GM19463 (cell line): ENCODE measurements around the gene NEMP1.
"Not testable (repeated sequence)": the region's sequence is repeated elsewhere in the genome, so short reads cannot be mapped to it uniquely, and the experiment has no call there.

Experiments used
- ATAC-seq: cut with Tn5 transposase; IDR thresholded peaks from one replicate; pipeline ENCODE4 v1.9.1; 2021; ENCODE audit warnings: mild to moderate bottlenecking, moderate library complexity; ENCODE audit not compliant: unreplicated experiment

Gene NEMP1

DNA sequence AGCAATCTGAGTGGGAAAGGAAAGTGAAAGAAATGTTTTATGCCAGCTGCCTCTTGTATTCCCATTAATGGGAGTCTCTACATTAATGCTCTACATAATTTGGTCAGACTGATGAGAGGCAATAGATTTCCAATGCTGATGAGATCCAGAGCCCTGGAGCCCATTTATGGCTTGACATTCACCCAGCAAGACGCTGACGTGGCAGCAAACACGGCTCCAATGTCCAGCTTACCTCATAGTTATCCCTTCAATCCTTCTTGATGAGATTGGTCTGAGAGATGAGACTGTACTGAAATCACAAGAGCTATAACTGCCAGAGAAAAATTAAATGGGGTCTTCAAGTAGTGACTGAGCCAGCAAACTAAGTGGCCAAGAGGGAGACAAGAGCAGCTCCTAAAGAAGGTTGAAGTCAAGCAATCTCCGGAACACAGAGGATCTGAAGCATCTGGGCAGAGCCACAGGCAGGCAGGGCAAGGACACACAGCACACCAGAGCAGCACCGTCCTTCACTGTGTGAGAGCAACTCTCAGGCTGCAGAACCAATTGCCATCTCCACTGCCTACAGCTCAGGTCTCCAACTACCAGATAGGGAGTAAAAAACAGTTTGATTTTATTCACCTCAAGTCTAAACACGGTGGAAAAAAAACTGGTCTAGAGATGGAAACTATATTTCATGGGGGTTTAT lies 21.4 kb downstream of the NEMP1 start:
- no peak for ATAC-seq

DNA sequence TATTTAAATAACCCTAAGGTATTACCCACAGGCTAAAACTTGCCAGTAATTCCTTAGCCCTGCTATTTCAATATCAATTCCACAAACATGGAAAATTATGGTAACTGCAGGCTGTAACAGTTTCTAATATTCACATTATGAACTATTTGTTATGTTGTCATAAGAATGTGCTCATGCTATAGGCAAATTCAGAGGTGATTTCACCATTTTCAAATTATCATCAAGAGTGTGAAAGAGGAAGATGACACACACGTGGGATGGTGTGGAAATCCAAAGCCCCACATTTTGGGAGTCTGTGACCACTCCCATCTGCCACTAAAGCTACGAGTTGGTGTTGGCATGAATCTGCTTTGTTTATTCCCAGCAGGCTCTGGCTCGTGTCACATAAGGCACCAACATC lies 22.8 kb downstream of the NEMP1 start:
- no peak for ATAC-seq

DNA sequence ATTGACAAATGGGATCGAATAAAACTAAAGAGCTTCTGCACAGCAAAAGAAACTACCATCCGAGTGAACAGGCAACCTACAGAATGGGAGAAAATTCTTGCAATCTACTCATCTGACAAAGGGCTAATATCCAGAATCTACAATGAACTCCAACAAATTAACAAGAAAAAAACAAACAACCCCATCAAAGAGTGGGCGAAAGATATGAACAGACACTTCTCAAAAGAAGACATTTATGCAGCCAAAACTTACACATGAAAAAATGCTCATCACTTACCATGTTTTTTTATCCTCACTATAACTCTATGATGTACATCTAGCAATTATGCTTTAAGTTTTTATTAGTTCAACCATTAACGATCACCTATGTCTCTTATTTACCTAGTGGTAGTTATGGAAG lies 24.7 kb downstream of the NEMP1 start:
- not testable (repeated sequence) for ATAC-seq

DNA sequence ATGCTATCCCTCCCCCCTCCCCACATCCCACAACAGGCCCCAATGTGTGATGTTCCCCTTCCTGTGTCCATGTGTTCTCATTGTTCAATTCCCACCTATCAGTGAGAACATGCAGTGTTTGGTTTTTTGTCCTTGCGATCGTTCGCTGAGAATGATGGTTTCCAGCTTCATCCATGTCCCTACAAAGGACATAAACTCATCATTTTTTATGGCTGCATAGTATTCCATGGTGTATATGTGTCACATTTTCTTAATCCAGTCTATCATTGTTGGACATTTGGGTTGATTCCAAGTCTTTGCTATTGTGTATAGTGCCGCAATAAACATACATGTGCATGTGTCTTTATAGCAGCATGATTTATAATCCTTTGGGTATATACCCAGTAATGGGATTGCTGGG lies 25.4 kb downstream of the NEMP1 start:
- ATAC-seq, result not testable (repeated sequence)

DNA sequence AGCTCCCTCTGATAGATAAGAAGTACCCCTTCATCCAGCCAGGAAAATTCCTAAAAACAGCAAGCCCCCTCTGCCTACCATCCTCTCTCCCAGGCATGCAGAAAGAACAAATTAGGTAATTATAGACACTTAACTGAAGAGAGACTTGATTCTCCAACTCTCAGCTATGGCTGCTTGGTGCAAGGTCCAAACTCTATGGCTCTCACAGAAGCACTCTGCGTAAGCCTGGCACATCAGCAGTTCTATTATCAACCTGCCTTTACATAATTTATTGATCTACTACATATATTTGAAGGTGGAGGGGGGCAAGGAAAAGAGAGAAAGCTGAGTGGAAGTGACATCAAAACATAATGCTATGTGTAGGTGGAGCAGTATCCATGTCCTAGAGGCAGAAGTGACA lies 27.6 kb downstream of the NEMP1 start:
- ATAC-seq, result no peak

DNA sequence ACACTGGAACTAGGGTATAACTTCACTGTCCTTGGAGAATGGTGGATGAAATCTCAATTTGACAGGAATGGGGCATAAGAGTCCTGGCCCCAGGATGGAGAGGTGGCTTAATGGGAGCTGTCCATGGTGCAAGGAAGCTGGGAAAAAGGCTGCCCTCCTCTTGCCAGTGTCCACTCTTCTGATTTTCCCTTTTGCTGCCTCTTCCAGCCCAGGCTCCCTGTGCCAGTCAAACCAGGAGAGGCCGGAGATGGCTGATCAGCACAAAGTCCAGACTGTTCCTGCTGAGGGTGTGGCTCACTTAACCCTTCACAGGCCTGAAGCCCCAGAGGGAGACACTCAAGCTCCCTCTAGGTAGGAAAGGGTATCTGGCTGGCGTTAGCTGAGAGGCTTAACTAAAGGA lies 28.7 kb downstream of the NEMP1 start, which contains the start of gene MYO1A:
Gene MYO1A, minus strand, starts transcription at position 240 of the 400 bp plus-strand sequence. CDS start 1,806 bp downstream, outside the sequence.
- no peak for ATAC-seq

DNA sequence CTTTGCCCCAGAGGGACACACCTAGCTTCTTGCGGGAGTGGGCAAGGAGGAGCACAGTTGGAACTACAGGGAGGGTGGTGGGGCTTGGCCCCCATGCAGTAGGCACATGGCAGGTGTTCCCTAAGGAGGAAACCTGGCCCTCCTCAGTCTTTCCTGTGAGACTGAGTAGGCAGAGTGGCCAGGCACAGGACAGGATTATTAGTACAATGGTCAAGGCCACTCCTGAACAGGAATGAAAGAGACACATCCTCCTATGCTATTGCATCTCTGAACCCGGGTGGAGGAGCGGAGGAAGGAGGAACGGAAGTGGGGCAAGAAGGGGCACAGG lies 29.5 kb downstream of the NEMP1 start:
- ATAC-seq, result no peak

DNA sequence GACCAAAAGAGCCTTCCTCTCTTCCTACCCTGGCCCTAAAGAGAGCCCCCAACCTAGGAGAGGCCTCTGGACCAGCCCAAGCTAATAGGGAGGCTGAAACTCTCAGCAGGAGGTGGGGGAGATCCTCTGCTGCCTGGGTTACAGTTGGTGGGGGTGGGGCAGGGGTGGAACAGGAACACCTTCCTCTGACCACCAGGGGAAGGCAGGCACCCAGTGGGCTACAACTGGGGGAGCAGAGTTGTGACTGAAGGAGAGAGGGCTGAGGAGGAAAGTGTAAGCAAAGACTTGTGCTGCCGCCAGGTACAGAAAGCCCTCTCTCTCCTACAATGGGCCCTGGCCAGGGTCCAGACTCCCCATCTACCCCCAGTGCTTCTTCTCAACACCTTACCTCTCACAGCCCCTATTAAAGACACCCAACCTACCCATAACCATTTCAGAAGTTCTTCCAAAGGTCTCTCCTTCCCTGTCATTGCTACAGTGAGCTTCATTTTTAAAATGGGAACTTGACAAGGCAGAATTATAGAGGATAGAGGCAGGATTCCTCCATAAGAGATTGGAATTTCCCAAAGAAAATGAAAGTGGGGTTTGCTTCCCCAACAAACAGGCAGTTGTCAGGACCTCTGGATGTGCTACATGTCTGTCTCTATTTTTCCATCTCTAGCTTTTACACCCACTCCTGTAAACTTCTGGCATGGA lies 30.0 kb downstream of the NEMP1 start:
- ATAC-seq, result no peak

DNA sequence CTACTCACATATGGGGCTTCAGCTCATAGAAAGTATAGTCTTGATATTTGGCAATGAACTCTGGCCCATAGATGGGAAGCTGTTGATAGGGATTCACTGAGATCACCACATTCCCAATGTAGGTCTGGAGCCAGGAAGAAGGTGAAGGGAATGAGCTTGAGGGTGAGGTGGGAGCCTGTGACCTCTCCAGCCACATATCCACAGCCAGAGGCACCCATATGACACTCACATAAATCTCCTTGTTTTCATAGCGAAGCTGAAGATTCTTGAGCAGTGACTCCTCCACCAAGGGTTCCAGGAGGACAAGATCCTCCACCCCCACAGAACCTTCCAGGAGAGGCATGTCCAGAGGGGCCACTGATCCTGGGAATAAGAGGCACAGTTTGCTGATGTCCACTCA lies 30.6 kb downstream of the NEMP1 start:
- ATAC-seq, result no peak

DNA sequence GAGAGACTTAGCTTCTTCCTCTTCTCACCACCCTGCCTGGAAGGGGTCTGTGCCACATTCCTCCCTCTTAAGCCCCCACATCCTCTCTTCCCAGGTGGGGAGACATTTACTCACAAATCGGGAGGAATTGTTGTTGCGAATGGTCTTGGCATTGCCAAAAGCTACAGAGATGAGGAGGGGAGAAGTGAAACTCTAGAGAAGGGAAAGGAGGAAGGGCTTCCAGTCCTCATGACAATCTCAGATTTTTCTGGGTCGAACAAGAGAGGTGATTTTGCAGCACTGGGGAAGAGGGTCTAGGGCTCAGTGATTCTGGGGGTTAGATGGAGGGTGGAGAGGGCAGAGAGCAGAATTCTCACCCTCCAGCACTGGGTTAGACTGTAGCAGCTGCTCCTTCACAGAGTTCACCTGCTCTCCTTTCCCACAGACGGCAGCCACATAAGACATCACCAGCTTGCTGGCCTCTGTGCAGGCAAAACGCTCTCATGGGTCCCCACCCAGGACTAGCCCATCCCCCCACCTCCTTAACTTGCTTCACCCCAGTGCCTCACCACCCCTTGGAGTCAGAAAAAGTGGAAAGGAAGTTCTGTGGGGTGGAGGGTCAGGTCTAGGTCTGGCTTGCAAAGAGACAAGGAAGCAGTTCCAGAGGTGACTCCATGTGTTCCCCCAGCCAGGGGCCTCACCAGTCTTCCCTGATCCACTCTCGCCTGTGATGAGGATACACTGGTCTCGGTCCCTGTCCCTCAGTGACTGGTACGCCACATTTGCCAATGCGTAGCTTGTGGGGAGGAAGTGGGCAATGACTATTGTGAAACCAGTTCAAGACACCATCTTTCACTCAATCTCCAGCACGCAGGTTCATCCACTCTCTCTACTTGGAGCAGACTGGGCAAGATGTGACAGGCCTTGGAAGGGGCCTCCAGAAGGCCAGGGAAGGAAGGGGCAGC lies 31.4 kb downstream of the NEMP1 start:
- ATAC-seq, result peak; percentile 67

DNA sequence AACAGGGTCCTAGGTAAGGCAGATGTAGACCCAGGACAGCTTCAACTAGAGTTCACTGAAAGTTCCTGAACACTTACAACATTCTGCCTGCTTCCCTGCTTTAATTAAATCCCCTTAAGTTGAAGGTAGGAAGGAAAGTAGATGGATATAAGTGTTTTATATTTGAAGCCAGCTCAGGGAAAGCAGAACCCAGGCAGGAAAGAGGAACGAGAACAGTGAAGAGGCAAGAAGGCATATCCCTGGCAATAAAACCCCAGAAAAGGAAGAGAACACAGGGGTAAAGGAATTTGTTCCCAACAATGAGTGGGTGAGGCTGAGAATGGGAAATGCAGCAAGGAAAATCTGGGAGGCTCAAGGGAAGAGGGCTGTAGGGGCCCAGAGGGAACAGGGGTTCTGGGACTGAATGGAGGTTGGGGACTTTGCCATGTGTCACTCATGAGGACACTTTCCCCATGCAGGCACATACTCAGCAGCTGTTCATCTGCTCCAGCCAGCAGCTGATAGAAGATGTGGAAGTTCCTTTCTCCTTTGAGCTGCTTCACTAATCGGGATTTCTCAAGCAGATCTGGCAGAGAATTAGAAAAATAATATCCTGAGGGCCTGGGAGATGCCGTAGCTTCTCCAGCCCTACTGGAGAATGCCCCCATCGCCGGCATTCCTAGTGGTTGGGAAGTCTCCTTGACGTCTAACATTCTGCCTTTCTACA lies 32.4 kb downstream of the NEMP1 start:
- ATAC-seq, result no peak

DNA sequence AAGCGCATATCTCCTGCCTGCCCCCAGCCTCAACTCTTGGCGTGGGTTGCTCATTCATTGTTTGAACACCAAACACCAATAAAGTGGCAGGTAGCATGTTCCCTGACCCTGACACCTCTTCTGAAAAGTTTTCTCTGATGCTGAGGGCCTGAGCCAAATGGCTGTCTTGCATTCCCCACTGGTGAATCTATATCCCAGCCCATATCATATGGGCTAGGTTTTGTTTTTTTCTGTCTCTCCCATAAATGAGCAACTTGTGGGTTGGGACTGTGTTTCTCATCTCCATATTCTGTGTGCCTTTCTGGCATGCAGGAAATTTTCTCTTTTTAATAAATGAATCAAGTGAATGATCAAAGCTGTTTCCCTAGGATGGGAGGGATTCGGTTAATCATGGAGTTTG lies 33.7 kb downstream of the NEMP1 start:
- no peak for ATAC-seq

DNA sequence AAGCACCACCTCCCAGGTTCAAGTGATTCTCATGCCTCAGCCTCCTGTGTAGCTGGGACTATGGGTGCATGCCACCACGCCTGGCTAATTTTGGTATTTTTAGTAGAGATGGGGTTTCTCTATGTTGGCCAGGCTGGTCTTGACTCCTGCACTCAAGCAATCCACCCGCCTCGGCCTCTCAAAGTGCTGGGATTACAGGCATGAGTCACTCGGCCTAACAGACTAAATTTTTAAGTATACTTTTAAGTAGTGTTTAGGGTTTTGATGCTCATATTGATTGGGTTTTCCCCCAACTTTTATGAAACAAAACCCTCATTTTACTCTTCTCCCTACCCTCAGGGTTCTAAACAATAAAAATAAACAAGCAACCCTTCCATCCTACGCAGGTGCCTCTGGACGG lies 34.1 kb downstream of the NEMP1 start:
- no peak for ATAC-seq

DNA sequence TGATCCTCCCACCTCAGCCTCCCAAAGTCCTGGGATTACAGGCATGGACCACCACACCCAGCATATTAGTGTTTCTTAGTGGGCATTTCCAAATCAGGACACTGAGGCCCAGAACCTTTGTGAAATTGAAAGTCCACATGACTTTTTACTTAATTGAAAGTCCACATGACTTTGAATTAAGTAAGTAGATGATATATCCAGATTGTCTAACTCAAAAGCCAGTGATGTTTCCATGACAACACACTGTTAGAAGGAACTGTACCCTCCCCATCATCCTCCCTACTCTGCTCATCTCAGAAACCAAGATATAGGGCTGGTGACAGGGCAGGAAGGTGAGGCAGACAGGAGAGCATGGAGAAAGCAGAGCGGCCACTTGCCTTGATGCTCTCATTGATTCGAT lies 35.9 kb downstream of the NEMP1 start:
- no peak for ATAC-seq

DNA sequence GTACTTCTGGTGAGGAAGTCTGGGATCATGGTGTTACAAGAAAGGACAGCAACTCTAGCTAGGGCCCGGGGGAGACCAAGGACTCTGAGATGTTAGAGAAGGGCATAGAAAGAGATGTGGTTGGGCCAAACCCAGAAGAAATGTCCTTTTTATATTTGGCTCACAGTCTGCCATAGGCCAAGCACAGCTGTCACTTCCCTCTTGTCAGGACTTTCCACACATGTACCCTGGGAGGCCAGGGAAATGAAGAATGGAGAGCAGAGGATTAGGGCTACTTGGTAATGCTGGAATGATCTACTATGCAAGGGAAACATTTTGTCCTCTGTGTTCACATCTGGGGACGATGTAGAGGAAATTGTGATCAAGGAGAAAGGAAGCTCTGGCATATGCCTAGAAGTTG lies 37.8 kb downstream of the NEMP1 start:
- ATAC-seq, result no peak

DNA sequence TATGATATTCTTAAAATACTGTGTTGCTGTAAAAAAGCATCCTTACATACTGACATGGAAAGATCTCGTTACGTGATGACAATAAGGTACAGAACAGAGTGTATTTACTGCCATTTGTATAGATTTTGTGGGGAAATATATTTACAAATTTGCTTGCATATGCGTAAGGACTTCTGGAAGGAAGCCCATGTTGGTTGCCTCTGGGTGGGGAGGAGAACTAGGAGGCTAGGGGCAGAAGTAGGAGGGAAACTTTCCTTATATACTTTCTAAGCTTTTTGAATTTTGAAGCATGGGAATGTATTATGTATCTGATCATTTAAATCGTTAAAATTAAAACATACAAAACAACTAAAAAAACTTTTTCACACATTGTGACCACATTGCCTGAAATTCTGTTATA lies 38.4 kb downstream of the NEMP1 start:
- no peak for ATAC-seq

DNA sequence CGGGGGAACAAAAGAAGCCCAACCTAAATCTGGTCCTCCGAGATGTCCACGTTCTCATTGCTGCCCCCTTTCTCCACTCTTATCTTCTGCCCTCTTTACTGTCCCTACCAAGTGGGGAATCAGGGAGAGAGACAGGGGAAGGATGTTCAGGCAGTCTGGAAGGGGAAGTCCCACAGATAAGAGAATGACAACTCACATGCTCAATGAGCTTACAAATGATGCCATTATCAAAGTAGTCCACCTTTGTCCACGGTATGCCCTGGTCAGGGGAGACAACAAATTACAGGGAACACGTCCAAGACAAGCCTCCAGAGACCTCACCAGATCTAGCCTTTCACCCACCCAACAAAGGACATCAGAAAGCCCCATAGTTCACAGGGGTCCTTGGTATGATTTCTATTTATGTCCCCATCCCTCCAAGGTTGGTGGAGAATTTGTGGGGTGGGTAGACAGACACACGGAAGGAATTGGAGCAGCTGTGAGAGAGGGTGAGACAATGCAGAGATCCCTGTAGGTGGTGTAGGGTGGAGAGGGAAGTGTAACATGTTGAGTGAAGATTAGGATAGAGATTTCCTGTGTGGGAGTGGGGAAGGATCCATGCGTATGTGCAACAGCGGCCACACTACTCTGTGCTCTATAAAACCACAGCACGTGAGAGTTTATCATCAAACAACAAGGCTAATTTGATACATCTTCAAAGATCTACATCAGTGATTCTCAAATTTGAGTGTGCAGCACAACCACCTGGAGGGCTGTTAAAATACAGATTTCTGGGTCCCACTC lies 39.4 kb downstream of the NEMP1 start:
- no peak for ATAC-seq

DNA sequence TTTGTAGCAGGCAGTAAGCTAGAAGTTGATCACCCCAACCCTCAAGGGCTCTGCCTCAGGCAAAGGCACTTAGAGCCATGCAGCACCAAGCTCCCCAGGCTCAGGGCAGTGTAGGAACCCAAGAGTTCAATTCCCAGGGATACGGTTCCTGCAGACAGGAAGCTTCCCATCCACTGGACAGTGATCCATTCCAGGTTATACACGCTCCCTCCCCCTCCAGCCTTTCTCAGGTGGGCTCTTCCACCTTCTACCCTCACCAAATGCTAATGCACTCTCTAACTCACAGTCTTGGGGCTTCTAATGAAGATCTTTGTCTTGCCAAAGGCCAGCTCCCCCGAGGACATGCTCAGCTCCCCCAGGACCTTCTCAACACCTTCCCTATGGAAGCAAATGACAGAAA lies 41.3 kb downstream of the NEMP1 start:
- no peak for ATAC-seq

DNA sequence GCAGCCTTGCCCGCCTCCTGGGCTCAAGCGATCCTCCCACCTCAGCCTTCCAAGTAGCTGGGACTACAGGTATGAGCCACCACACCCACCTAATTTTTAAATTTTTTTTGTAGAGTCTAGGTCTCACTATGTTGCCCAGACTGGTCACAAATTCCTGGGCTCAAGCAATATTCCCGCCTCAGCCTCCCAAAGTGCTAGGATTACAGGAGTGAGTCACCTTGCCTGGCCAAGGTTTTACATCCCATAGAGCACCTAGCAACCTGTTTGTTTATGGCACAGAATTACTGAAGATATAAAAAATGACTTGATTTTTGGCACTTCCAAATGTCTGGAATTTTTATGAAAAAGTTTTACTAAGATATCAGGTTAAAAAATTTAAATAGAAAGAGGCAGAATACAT lies 45.2 kb downstream of the NEMP1 start:
- ATAC-seq, result no peak

DNA sequence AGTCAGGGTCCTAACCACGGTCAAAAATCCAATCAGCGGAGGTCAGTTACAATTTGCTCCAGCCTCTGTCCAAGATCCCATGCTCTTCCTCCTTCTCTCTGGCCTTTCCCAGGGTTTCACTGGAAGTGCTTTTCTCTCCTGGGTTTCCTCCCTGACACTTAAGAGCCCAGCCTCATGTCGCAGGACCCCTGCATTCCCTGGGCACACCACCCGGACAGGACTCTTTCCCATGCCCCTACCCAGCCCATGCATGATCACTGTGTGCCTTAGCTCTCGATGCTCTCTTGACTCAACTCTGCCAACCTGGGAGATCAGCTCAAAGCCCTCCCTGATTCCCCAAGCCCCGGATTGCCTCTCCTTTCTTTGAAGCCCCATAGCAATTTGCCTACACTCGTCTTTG lies 46.8 kb downstream of the NEMP1 start:
- ATAC-seq, result no peak
